Keratinocyte (primary cell): ENCODE measurements around the gene ULK3.

ENCODE experiments used
- EZH2 ChIP-seq: IDR thresholded peaks from one replicate; pipeline ENCODE4 v1.6.1; 2012; ENCODE audit warnings: inconsistent platforms, mild to moderate bottlenecking, low read length, moderate library complexity
- TF ChIP-seq, protein P1 (sequence below), 3 experiments: IDR thresholded peaks in 1 of 3; conservative IDR thresholded peaks in 1 of 3; optimal IDR thresholded peaks in 1 of 3; 2 replicates in 2 of 3; 3 replicates in 1 of 3; pipeline versions ENCODE3 to v1.5.1; 2011; ENCODE audit warnings: low read length in 3 of 3, mild to moderate bottlenecking in 3 of 3, moderate library complexity in 2 of 3, control low read depth in 1 of 3, inconsistent platforms in 1 of 3; ENCODE audit not compliant: insufficient read depth in 2 of 3; ENCODE audit errors: extremely low read depth in 1 of 3

GRCh38 chr15:74851960-74852359, 9.0 kb upstream of the ULK3 start:
- TF ChIP-seq, protein P1, sequence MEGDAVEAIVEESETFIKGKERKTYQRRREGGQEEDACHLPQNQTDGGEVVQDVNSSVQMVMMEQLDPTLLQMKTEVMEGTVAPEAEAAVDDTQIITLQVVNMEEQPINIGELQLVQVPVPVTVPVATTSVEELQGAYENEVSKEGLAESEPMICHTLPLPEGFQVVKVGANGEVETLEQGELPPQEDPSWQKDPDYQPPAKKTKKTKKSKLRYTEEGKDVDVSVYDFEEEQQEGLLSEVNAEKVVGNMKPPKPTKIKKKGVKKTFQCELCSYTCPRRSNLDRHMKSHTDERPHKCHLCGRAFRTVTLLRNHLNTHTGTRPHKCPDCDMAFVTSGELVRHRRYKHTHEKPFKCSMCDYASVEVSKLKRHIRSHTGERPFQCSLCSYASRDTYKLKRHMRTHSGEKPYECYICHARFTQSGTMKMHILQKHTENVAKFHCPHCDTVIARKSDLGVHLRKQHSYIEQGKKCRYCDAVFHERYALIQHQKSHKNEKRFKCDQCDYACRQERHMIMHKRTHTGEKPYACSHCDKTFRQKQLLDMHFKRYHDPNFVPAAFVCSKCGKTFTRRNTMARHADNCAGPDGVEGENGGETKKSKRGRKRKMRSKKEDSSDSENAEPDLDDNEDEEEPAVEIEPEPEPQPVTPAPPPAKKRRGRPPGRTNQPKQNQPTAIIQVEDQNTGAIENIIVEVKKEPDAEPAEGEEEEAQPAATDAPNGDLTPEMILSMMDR (optimal IDR thresholded peaks at IDR 0.05 in 1 of 3, IDR thresholded peaks at IDR 0.05 in 1 of 3, conservative IDR thresholded peaks at IDR 0.05 in 1 of 3; ENCODE audit: extremely low read depth in 1 of 3, insufficient read depth in 2 of 3, low read length in 3 of 3) = no peak
- no peak for TF ChIP-seq EZH2
